ENCODE results near the gene THRB. TPM values are rescaled to one million over a fixed set of nuclear protein-coding genes. Genes with fewer than 3 reads are reported as not detected.

The THRB gene
- total and polyA plus RNA-seq, 9 of the 15 experiments (the other 6 are each of a cell fraction or from before 2014, with no cell fraction given): 1.7 to 14.9 (median 6.9) TPM

- no peak for TF ChIP-seq PBX2 (CRISPR knock-in tag; IDR thresholded peaks at IDR 0.05; ENCODE audit: low read depth)
- TF ChIP-seq PBX2 (tag; conservative IDR thresholded peaks at IDR 0.05; ENCODE audit: low read depth): 0 out of 2 replicates have a peak, but pooled peaks have one; percentile 12
- 0 out of 2 replicates have a peak, but pooled peaks have one; percentile 53 for TF ChIP-seq DDX20 (tag; IDR thresholded peaks at IDR 0.05; ENCODE audit: low read depth)
- no peak for TF ChIP-seq E2F6 (IDR thresholded peaks at IDR 0.05; ENCODE audit: borderline replicate concordance in 1 of 2, extremely low read depth in 1 of 2, insufficient read depth in 1 of 2, insufficient read length in 1 of 2, low read depth in 1 of 2, low read length in 1 of 2, poor library complexity in 1 of 2, severe bottlenecking in 1 of 2)
- TF ChIP-seq ZBTB17 (CRISPR knock-in tag; IDR thresholded peaks at IDR 0.05): 0 out of 2 replicates have a peak, but pooled peaks have one; percentile 29
- TF ChIP-seq KDM5B (IDR thresholded peaks at IDR 0.05; ENCODE audit: insufficient replicate concordance, low read depth, low read length): no peak
- peak; percentile 49; the same call in 1 of the 2 replicates for TF ChIP-seq ZNF311 (CRISPR knock-in tag; IDR thresholded peaks at IDR 0.05)
- TF ChIP-seq CEBPG (CRISPR knock-in tag; IDR thresholded peaks at IDR 0.05): no peak
- TF ChIP-seq CEBPG (tag; conservative IDR thresholded peaks at IDR 0.05 in 1 of 2, IDR thresholded peaks at IDR 0.05 in 1 of 2): peak; percentile 29 to 59; a peak in 3 of 4 replicates
- peak; percentile 59; the same call in 1 of the 2 replicates for TF ChIP-seq BACH1 (tag; IDR thresholded peaks at IDR 0.05)
- 0 out of 2 replicates have a peak, but pooled peaks have one; percentile 17 for TF ChIP-seq PTRF (tag; IDR thresholded peaks at IDR 0.05)
- no peak for TF ChIP-seq PRPF4 (IDR thresholded peaks at IDR 0.05; ENCODE audit: insufficient read depth, low read depth, low read length, poor library complexity, severe bottlenecking)
- TF ChIP-seq CREB3 (tag; conservative IDR thresholded peaks at IDR 0.05; ENCODE audit: low read depth): peak; percentile 37
- 0 out of 2 replicates have a peak, but pooled peaks have one; percentile 44 for TF ChIP-seq CEBPB (tag; IDR thresholded peaks at IDR 0.05)
These were observed 121.3 kb downstream of the THRB start (continued) for GRCh38 chr3:24373198-24373959.

Data from K562 (cell line).